BE2C (cell line): ENCODE results near the gene SERPINB5.

Experiments used
- DNase-seq: peaks from one replicate; pipeline ENCODE4 v3.0.0-alpha.2; 2020
- H3K27me3 ChIP-seq: fragments of 250-450 bp; sonication (Bioruptor Pico); 2 replicates; pipeline ENCODE4 v1.5.1; 2020; ENCODE audit warnings: mild to moderate bottlenecking
- H3K36me3 ChIP-seq: fragments of 250-450 bp; sonication (Bioruptor Pico); 2 replicates; pipeline ENCODE4 v1.5.1; 2020; ENCODE audit warnings: mild to moderate bottlenecking
- H3K4me1 ChIP-seq: fragments of 250-450 bp; sonication (Bioruptor Pico); 2 replicates; pipeline ENCODE4 v1.5.1; 2020
- H3K4me3 ChIP-seq: 2 replicates; pipeline ENCODE4 v1.5.1; 2011; ENCODE audit warnings: low read depth, low read length
- H3K9me3 ChIP-seq: fragments of 250-450 bp; sonication (Bioruptor Pico); 2 replicates; pipeline ENCODE4 v1.5.1; 2020
- TF ChIP-seq, protein P1 (sequence below): IDR thresholded peaks from 2 replicates; pipeline ENCODE4 v1.5.1; 2012; ENCODE audit warnings: mild to moderate bottlenecking, low read depth, low read length

SERPINB5 gene

DNA sequence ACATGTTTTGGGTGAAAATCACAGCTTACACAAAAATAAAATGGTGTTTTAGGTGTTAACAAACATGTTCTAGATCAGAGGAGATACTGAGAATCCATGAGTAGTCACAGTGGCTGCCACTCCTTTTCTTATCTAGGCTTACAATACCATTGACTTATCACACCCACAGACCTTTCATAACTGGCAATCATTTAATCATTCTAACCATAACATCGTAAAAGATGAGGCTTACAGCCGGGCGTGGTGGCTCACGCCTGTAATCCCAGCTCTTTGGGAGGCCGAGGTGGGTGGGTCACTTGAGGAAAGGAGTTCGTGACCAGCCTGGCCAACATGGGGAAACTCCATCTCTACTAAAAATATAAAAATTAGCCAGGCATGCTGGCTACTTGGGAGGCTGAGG is 18.8 kb upstream of the SERPINB5 start:
- DNase-seq = no peak
- Histone ChIP-seq H3K4me3 (no peak overlapping the region), H3K4me1 (no peaks in the 10 kb centered on the region), H3K9me3 (no peaks in the 10 kb centered on the region), H3K27me3 (no peaks in the 10 kb centered on the region), H3K36me3 (no peaks in the 10 kb centered on the region)
- TF ChIP-seq, protein P1, sequence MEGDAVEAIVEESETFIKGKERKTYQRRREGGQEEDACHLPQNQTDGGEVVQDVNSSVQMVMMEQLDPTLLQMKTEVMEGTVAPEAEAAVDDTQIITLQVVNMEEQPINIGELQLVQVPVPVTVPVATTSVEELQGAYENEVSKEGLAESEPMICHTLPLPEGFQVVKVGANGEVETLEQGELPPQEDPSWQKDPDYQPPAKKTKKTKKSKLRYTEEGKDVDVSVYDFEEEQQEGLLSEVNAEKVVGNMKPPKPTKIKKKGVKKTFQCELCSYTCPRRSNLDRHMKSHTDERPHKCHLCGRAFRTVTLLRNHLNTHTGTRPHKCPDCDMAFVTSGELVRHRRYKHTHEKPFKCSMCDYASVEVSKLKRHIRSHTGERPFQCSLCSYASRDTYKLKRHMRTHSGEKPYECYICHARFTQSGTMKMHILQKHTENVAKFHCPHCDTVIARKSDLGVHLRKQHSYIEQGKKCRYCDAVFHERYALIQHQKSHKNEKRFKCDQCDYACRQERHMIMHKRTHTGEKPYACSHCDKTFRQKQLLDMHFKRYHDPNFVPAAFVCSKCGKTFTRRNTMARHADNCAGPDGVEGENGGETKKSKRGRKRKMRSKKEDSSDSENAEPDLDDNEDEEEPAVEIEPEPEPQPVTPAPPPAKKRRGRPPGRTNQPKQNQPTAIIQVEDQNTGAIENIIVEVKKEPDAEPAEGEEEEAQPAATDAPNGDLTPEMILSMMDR = no peak

DNA sequence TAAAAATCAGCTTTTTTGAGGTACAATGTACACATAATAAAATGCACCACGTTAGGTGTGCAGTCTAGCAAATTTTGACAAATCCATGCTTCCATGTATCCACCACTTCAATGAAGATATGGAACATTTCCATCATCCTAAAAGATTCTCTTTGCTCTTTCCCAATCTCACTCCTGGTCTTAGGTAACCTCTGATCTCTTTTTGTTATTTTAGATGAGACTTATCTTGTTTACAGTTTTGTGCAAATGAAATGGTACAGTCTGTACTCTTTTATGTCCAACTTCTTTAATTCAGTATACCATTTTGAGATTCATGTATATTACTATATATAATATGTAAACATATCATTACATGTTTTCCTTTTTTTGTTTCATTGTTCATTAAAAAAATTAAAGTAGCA is 16.3 kb upstream of the SERPINB5 start:
- TF ChIP-seq, protein P1 = no peak

DNA sequence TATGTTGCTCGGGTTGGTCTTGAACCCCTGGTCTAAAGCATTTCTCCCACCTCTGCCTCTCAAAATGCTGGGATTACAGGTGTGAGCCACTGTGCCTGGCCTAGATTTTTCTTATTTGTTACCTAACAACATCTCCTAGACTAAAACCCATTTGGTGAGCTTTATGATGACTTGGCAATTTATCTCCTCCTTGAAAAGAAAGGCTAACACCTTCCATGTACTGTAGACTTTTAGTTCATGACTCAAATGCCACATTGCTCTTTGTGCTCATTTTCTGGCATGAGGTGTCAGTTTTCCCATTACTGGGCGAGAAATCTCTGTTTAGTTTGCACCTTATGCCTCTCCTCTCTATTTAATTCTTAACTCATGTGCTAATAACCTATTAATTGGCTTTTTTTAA is 12.3 kb upstream of the SERPINB5 start:
- no peaks in the 10 kb centered on the region for H3K27me3 ChIP-seq
- no peaks in the 10 kb centered on the region for H3K9me3 ChIP-seq
- no peak overlapping the region for H3K4me3 ChIP-seq
- no peaks in the 10 kb centered on the region for H3K4me1 ChIP-seq
- no peaks in the 10 kb centered on the region for H3K36me3 ChIP-seq
- TF ChIP-seq, protein P1 = no peak
- no peak for DNase-seq

More for the DNA sequence above, 16.3 kb upstream of the SERPINB5 start:
- Histone ChIP-seq H3K4me3 (no peak overlapping the region), H3K4me1 (no peaks in the 10 kb centered on the region), H3K27me3 (no peaks in the 10 kb centered on the region), H3K36me3 (no peaks in the 10 kb centered on the region), H3K9me3 (no peaks in the 10 kb centered on the region)
- DNase-seq = no peak

DNA sequence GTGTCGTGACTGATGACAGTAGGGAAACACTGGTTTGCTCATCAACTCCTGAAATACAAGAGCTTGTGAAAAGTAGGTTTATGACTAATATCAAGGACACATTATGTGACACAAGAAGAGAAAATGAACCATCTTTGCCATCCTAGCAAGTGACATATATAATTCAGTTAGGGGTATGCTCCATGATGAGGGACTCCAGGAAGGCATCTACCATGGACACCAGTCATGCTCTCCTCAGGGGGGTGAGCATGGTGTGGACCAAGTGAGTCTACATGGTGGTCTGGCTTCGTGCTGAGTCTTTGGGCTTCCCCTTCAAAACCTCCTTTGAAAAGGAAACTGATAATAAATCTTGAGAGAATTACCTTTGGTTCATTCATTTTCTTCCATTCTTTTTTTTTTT is 11.7 kb upstream of the SERPINB5 start:
- H3K4me3 ChIP-seq = no peak overlapping the region
- no peaks in the 10 kb centered on the region for H3K27me3 ChIP-seq
- TF ChIP-seq, protein P1 = no peak
- no peak for DNase-seq
- no peaks in the 10 kb centered on the region for H3K9me3 ChIP-seq
- no peaks in the 10 kb centered on the region for H3K4me1 ChIP-seq
- H3K36me3 ChIP-seq = no peaks in the 10 kb centered on the region

DNA sequence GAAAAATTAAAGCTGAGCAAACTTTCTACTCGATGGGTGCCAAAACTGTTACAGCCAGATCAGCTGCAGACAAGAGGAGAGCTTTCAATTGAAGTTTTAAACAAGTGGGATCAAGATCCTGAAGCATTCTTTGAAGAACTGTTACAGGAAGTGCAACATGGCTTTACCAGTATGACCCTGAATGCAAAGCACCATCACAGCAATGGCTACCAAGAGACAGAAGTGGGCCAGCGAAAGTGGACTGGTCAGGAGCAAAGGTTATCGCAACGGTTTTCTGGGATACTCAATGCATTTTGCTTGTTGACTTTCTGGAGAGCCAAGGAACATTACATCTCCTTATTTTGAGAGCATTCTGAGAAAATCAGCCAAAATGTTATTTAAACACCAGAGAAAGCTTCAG is 9.1 kb upstream of the SERPINB5 start:
- TF ChIP-seq, protein P1 = no peak
- H3K4me3 ChIP-seq = no peak overlapping the region
- no peaks in the 10 kb centered on the region for H3K36me3 ChIP-seq
- DNase-seq = no peak
- H3K9me3 ChIP-seq = no peaks in the 10 kb centered on the region
- no peaks in the 10 kb centered on the region for H3K27me3 ChIP-seq
- H3K4me1 ChIP-seq = no peaks in the 10 kb centered on the region

DNA sequence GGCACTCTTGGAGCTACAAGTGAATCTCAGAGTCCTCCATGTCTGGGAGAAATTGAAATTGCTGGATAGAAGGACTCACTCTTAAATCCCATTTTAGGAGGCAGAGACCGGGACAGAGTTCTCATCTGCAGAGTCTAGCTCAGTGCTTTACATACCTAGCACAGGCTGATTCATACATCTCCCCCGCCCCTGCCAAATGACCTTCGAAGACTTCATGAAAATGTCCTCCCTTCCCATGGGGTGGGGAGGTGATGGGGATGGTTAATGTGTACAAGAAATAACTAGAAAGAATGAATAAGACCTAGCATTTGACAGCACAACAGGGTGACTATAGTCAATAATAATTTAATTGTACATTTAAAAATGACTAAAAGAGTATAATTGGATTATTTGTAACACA is 8.2 kb upstream of the SERPINB5 start:
- H3K4me3 ChIP-seq = no peak overlapping the region
- no peaks in the 10 kb centered on the region for H3K9me3 ChIP-seq
- TF ChIP-seq, protein P1 = no peak
- H3K36me3 ChIP-seq = no peaks in the 10 kb centered on the region
- no peak for DNase-seq
- no peaks in the 10 kb centered on the region for H3K4me1 ChIP-seq
- no peaks in the 10 kb centered on the region for H3K27me3 ChIP-seq
